WI38 (cell line): Measurements from ENCODE around the gene LYSET.
"Not testable (repeated sequence)": the region's sequence is repeated elsewhere in the genome, so short reads cannot be mapped to it uniquely, and the experiment has no call there.

Source experiments
- H3K4me3 ChIP-seq: 2 replicates; pipeline ENCODE4 v1.5.1; 2011; ENCODE audit warnings: low read depth, mild to moderate bottlenecking, control low read depth, low read length
- TF ChIP-seq, protein P1 (sequence below): IDR thresholded peaks from 2 replicates; pipeline ENCODE4 v1.5.1; 2012; ENCODE audit warnings: low read depth, mild to moderate bottlenecking, control low read depth, low read length

Gene LYSET

DNA sequence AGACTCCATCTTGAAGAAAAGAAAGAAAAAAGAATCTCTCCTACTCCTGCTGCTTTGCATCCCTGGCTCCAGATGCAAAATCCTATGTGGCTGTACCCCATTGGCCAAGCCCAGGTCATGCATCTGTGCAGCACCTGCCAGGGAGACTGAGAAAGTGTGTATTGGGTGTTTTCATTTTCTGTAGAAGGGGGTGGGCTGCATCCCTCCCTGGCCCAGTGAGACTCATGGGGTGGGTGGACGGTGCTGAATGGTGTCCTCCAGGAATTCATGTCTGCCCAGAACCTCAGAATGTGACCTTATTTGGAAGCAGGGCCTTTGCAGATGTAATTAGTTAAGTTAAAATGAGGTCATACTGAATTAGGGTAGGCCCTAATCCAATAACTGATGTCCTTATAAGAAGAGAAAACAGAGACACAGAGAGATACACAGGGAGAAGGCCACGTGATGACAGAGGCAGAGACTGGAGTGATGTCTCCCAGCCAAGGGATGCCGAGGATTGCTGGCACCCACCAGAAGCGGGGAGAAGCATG lies 23.6 kb upstream of the LYSET start:
- TF ChIP-seq, protein P1, sequence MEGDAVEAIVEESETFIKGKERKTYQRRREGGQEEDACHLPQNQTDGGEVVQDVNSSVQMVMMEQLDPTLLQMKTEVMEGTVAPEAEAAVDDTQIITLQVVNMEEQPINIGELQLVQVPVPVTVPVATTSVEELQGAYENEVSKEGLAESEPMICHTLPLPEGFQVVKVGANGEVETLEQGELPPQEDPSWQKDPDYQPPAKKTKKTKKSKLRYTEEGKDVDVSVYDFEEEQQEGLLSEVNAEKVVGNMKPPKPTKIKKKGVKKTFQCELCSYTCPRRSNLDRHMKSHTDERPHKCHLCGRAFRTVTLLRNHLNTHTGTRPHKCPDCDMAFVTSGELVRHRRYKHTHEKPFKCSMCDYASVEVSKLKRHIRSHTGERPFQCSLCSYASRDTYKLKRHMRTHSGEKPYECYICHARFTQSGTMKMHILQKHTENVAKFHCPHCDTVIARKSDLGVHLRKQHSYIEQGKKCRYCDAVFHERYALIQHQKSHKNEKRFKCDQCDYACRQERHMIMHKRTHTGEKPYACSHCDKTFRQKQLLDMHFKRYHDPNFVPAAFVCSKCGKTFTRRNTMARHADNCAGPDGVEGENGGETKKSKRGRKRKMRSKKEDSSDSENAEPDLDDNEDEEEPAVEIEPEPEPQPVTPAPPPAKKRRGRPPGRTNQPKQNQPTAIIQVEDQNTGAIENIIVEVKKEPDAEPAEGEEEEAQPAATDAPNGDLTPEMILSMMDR = no peak
- no peak overlapping the region for H3K4me3 ChIP-seq

- TF ChIP-seq, protein P1 = no peak
Observed at GRCh38 chr14:93163564-93163963, 21.6 kb upstream of the LYSET start.

GRCh38 chr14:93165271-93166265 lies 19.5 kb upstream of the LYSET start:
- H3K4me3 ChIP-seq = not testable (repeated sequence)

More at GRCh38 chr14:93163564-93163963, 21.6 kb upstream of the LYSET start:
- H3K4me3 ChIP-seq = no peak overlapping the region

GRCh38 chr14:93168610-93169009 lies 16.5 kb upstream of the LYSET start:
- not testable (repeated sequence) for H3K4me3 ChIP-seq

GRCh38 chr14:93169619-93170018 lies 15.5 kb upstream of the LYSET start:
- H3K4me3 ChIP-seq = not testable (repeated sequence)

GRCh38 chr14:93170141-93170540 lies 15.0 kb upstream of the LYSET start:
- H3K4me3 ChIP-seq = not testable (repeated sequence)

- no peak overlapping the region for H3K4me3 ChIP-seq
- TF ChIP-seq, protein P1 = no peak
Observed at GRCh38 chr14:93171376-93171775, 13.7 kb upstream of the LYSET start.

- TF ChIP-seq, protein P1 = no peak
- no peak overlapping the region for H3K4me3 ChIP-seq
Observed at GRCh38 chr14:93173943-93174395, 11.1 kb upstream of the LYSET start.

- H3K4me3 ChIP-seq = not testable (repeated sequence)
Observed at GRCh38 chr14:93174731-93175130, 10.4 kb upstream of the LYSET start.

DNA sequence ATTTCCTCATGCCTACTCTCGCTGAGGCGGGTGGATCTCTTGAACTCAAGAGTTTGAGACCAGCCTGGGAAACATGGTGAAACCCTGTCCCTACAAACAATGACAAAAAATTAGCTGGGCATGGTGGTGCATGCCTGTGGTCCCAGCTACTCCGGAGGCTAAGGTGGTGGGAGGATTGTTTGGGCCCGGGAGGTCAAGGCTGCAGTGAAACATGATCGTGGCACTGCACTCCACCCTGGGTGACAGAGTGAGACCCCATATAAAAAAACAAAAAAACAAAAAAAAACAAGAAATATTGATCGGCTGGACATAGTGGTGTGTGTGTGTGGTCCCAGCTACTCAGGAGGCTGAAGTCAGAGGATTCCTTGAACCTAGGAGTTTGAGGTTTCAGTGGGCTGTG lies 9.6 kb upstream of the LYSET start:
- TF ChIP-seq, protein P1 = no peak
- no peak overlapping the region for H3K4me3 ChIP-seq
